GM12801 (cell line): ENCODE data around the gene PLCB4.

Experiments used
- CTCF ChIP-seq: IDR thresholded peaks from one replicate; pipeline ENCODE4 v1.5.1; 2011; ENCODE audit warnings: control low read depth; ENCODE audit not compliant: insufficient read length; ENCODE audit errors: extremely low read depth

Gene PLCB4

DNA sequence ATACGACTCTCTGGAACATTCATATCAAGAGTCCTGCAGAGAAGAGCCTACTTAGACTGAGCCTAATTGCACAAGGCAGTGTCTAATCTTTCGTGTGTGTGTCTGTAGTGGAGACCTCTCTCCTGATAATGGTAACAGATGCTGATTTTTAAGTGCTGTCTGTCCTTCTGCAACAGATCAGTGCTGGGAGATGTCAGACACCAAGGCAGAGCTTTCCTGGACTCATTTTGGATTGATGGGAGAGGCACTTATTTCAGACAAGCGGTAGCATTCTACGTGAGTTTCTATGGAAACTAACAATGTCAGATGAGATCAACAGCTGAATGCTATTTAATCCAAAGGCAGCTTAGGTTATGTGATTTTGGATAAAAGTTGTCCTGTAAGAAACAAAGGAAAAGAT, 167.6 kb downstream of the PLCB4 start:
- TF ChIP-seq CTCF, result no peak

GRCh38 chr20:9241232-9241692, 172.4 kb downstream of the PLCB4 start:
- no peak for TF ChIP-seq CTCF

GRCh38 chr20:9241721-9242427, 173.0 kb downstream of the PLCB4 start:
- no peak for TF ChIP-seq CTCF

GRCh38 chr20:9243986-9244385, 175.1 kb downstream of the PLCB4 start:
- no peak for TF ChIP-seq CTCF

- no peak for TF ChIP-seq CTCF
Measured at GRCh38 chr20:9244811-9245210, 175.9 kb downstream of the PLCB4 start.

- TF ChIP-seq CTCF, result no peak
Measured at GRCh38 chr20:9246731-9247130, 177.8 kb downstream of the PLCB4 start.

DNA sequence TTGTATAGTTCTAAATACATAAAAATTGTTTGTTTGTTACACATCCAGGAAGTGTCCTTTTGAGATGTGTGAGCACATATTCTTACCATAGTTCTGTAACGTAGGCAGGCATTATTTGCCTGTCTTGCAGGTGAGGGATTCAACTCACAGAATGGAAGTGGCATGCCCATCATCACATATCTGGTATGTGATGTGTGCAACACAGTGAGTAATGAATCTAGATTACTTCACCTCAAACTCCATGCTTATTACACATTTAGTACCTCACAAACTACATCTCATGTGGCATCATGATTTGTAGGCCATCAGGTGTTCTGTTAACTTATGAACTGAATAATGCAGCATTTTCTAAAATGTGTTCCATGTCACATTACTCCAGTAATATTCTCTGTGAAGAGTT, 181.6 kb downstream of the PLCB4 start:
- TF ChIP-seq CTCF, result no peak
